ENCODE data around the gene TMEM100. TPM values are rescaled to one million over a fixed set of nuclear protein-coding genes. Genes with fewer than 3 reads are reported as not detected.
"Not testable (repeated sequence)": the region's sequence is repeated elsewhere in the genome, so short reads cannot be mapped to it uniquely, and the experiment has no call there.

Gene TMEM100
- total RNA-seq, 2 donors from 2014 or later = not detected

DNA sequence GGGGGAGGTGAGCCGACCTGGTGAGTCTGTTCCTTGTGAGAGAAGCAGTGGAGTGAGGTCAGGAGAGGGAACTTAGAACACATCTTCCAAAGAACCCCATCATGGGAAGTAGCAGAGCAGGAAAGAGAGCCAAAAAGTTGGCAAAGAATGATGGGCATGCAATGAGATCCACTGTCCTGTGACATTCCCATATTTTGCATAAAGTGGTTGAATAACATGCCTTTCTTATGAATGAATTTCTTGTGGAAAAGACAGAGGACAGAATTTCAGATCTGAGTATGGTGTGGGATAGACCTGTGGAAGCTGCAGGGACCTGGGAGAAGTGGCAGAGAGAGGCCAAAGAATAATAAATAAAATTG, 41.3 kb downstream of the TMEM100 start:
- Mint-ChIP-seq H3K27me3 (ENCODE audit: low read depth) (peaks cover 56% of the 10 kb centered on the region), H3K4me1 (ENCODE audit: low read depth) (no peaks in the 10 kb centered on the region), H3K4me3 (no peak overlapping the region), H3K27ac (no peak overlapping the region), H3K9me3 (peaks cover 0 to under 1% of the 10 kb centered on the region in 2 donors), H3K36me3 (ENCODE audit: insufficient read depth in 2 of 2) (no peaks in the 10 kb centered on the region)
- DNase-seq = no peak
- no peak for ATAC-seq (replicated peaks in 1 of 2)

DNA sequence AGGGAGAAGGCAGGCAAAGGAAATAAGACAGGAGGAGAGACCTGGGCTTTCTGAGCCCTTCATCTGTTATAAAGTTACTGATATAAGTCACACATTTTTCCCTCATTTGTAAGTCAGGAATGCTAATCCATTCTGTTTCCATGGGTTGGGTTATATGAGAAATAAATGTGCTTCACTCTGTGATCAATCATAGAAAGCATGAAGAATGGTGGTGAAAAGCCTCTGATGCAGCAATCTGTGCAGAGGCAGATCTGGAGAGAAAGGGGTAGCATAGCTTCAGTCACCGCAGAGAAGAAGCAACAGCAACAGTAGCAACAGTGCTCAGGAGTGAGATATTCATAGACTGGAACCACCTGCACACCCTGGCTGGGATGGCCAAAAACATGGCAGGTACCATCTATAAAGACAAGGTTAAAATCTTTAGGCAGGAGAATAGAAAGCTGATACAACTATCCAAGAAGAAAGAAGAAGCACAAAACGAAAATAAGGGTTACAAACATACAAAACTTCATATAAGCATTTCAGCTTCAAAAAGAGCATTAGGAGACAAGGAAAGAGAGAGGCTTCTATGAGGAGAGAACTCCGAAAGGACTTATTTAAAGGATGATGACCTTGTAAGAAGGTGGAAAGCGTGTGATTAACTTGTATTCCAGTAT, 41.9 kb downstream of the TMEM100 start:
- DNase-seq (no peak), ATAC-seq (replicated peaks in 1 of 2) (no peak)
- H3K4me3 Mint-ChIP-seq = no peak overlapping the region
- H3K9me3 Mint-ChIP-seq = no peaks in the 10 kb centered on the region
- H3K36me3 Mint-ChIP-seq (ENCODE audit: insufficient read depth in 2 of 2) = no peaks in the 10 kb centered on the region
- no peaks in the 10 kb centered on the region for H3K4me1 Mint-ChIP-seq (ENCODE audit: low read depth)
- H3K27me3 Mint-ChIP-seq (ENCODE audit: low read depth) = peaks cover 58% of the 10 kb centered on the region
- H3K27ac Mint-ChIP-seq = no peak overlapping the region

DNA sequence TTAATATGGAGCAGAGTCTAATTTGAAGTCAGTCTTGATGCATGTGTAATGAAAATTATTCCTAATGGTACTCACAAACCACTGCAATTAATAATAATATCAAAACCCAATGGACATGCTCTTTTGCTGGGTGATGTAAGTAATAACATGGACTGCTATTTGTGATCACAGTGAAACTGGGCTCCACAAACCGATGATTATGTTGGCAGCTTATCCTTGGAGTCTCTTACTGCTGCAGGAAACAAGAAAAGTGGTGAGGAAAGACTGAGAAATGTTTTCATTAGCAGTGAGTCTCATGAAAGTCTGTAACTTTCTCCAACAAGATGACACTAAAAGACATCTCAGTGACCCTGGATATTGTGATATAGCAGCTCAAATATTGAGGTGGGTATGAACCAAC, 45.2 kb downstream of the TMEM100 start:
- H3K4me1 Mint-ChIP-seq (ENCODE audit: low read depth) = no peaks in the 10 kb centered on the region
- peaks cover 2% of the 10 kb centered on the region in 2 donors for H3K36me3 Mint-ChIP-seq (ENCODE audit: insufficient read depth in 2 of 2)
- no peak for DNase-seq
- H3K27ac Mint-ChIP-seq = no peak overlapping the region
- peaks cover 2% of the 10 kb centered on the region in 2 donors for H3K9me3 Mint-ChIP-seq
- no peak overlapping the region for H3K4me3 Mint-ChIP-seq
- peaks cover 44% of the 10 kb centered on the region for H3K27me3 Mint-ChIP-seq (ENCODE audit: low read depth)
- ATAC-seq (replicated peaks in 1 of 2) = no peak

DNA sequence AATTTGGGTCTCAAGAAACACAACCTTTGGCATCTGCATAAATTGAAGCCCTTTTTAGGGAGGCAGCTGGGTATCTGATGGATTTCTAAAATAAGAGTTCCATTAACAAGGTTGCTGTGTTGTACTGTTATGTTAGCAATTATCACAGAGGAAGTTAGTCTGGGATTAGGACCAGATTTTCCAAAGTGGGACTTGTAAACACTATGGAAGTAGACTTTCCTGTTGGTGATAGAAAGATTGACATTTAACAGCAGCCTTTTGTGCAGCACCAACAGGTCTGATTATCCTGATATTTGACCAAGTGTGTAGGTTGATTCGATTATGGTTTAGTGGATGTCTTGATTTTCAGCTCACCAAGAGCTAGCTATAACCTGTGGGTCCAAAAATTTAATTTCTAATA, 46.4 kb downstream of the TMEM100 start:
- DNase-seq (no peak), ATAC-seq (replicated peaks in 1 of 2) (no peak)
- Mint-ChIP-seq H3K36me3 (ENCODE audit: insufficient read depth in 2 of 2) (peaks cover 2% of the 10 kb centered on the region in 2 donors), H3K27me3 (ENCODE audit: low read depth) (peaks cover 46% of the 10 kb centered on the region), H3K9me3 (peaks cover 2% of the 10 kb centered on the region in 2 donors), H3K4me3 (no peak overlapping the region), H3K4me1 (ENCODE audit: low read depth) (no peaks in the 10 kb centered on the region), H3K27ac (no peak overlapping the region)

DNA sequence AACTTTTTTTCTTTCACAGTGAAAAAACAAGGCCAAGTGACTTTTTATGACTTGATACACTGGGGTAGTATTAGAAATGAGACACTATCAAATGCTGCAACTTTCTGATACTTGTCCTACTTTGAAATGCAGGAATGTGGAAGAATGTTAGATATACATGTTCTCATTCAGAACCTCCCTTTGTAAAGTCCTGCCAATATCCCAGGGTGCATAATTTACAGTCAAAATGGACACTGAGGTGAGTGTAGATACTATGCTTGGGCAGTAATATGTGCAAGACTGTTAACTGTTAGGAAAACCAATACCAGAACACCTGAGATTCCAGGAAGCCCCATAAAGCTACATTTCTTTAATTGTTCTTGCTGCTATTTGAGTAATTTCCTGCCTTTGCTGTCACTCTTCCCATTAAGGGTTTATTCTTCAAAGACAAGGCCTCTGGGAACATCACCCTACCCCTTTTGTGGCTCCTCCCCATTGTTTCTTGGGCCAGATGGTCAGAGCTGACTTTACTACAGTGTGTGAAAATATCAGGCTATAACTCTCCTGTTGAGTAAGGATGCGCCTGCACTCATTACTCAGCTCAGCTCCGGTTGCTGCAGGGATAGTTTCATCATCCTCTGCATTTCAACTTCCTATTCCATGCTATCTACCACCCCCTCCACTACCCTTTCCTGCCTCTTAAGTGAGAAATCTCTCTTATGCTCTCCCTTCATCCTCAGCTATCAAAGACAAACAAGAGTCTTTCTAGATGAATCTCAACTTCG, 48.7 kb downstream of the TMEM100 start:
- DNase-seq (no peak), ATAC-seq (replicated peaks in 1 of 2) (no peak)
- peaks cover 2% of the 10 kb centered on the region in 2 donors for H3K9me3 Mint-ChIP-seq
- H3K36me3 Mint-ChIP-seq (ENCODE audit: insufficient read depth in 2 of 2) = peaks cover 2% of the 10 kb centered on the region in 2 donors
- H3K4me1 Mint-ChIP-seq (ENCODE audit: low read depth) = no peaks in the 10 kb centered on the region
- no peak overlapping the region for H3K4me3 Mint-ChIP-seq
- H3K27me3 Mint-ChIP-seq (ENCODE audit: low read depth) = peaks cover 51% of the 10 kb centered on the region
- H3K27ac Mint-ChIP-seq = no peak overlapping the region

DNA sequence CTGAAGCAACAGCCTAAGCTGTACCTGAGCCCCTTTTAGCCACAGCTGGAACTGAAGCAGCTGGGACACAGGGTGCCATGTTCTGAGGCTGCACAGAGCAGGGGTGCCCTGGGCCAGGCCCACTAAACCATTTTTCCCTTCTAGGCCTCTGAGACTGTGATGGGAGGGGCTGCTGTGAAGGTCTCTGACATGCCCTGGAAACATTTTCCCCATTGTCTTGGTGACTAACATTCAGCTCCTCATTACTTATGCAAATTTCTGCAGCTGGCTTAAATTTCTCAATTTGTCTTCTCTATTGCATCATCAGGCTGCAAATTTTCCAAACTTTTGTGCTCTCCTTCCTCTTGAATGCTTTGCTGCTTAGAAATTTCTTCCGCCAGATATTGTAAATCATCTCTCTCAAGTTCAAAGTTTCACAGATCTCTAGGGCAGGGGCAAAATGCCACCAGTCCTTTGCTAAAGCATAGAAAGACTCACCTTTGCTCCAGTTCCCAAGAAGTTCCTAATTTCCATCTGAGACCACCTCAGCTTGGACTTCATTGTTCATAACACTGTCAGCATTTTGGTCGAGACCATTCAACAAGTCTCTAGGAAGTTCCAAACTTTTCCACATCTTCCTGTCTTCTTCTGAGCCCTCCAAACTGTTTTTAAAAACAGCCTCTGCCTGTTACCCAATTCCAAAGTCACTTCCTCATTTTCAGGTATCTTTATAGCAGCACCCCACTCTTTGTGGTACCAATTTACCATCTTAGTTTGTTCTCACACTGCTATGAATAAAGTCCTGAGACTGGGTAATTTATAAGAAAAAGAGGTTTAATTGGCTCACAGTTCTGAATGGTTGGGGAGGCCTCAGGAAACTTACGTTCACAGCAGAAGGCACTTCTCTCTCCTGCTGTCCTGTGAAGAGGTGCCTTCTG, 49.8 kb downstream of the TMEM100 start:
- peaks cover 43% of the 10 kb centered on the region for H3K27me3 Mint-ChIP-seq (ENCODE audit: low read depth)
- H3K36me3 Mint-ChIP-seq (ENCODE audit: insufficient read depth in 2 of 2) = peaks cover 2% of the 10 kb centered on the region in 2 donors
- DNase-seq (no peak), ATAC-seq (replicated peaks in 1 of 2) (no peak)
- H3K27ac Mint-ChIP-seq = peak overlapping the region; percentile 31
- H3K4me1 Mint-ChIP-seq (ENCODE audit: low read depth) = no peaks in the 10 kb centered on the region
- no peak overlapping the region for H3K4me3 Mint-ChIP-seq
- peaks cover 2% of the 10 kb centered on the region in 2 donors for H3K9me3 Mint-ChIP-seq

DNA sequence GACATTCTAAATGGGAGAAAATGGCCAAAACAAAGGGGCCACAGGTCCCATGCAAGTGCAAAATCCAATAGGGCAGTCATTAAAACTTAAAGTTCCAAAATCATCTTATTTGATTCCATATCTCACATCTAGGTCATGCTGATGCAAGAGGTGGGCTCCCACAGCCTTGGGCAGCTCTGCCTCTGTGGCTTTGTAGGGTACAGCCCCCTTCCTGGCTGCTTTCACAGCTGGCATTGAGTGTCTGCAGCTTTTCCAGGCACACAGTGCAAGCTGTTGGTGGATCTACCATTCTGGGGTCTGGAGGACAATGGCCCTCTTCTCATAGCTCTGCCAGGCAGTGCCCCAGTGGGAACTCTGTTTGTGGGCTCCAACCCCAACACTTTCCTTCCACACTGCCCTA, 50.7 kb downstream of the TMEM100 start:
- not testable (repeated sequence) for H3K36me3 Mint-ChIP-seq (ENCODE audit: insufficient read depth in 2 of 2); H3K27ac Mint-ChIP-seq; H3K4me3 Mint-ChIP-seq; H3K4me1 Mint-ChIP-seq (ENCODE audit: low read depth); ATAC-seq (replicated peaks in 1 of 2); DNase-seq; H3K9me3 Mint-ChIP-seq
- H3K27me3 Mint-ChIP-seq (ENCODE audit: low read depth) = peaks cover 38% of the 10 kb centered on the region

Other genes starting within 250 kb of the TMEM100 start
- not detected for gene SMIM36, start 211.4 kb downstream of the TMEM100 start, total RNA-seq
- 10 to 100 TPM in 1 of 2 donors, 1 to 10 TPM in 1; 9.2 to 11.1 TPM for gene PCTP, start 28.2 kb upstream of the TMEM100 start, total RNA-seq